Endometrial microvascular endothelial cells (primary cell): ENCODE results near the gene CFAP410. TPM values are rescaled to one million over a fixed set of nuclear protein-coding genes. Genes with fewer than 3 reads are reported as not detected.

Source experiments
- in situ Hi-C: cut with HindIII; loops from 2 replicates; pipeline ENCODE4 v1.10.0; 2017; ENCODE audit warnings: low sequenced_read_pairs, low pct_unique_long_range_greater_than_20kb; ENCODE audit errors: inconsistent ontology term
- total RNA-seq: library from RNA; depleted of rRNA; stranded (reverse); fragments of >200 nt; gene quantifications from one replicate; pipeline ENCODE4 v1.2.3, GENCODE V29; 2015; ENCODE audit errors: inconsistent ontology term

CFAP410 gene
- total RNA-seq, 1 donor from 2014 or later, result 5.6 TPM

DNA sequence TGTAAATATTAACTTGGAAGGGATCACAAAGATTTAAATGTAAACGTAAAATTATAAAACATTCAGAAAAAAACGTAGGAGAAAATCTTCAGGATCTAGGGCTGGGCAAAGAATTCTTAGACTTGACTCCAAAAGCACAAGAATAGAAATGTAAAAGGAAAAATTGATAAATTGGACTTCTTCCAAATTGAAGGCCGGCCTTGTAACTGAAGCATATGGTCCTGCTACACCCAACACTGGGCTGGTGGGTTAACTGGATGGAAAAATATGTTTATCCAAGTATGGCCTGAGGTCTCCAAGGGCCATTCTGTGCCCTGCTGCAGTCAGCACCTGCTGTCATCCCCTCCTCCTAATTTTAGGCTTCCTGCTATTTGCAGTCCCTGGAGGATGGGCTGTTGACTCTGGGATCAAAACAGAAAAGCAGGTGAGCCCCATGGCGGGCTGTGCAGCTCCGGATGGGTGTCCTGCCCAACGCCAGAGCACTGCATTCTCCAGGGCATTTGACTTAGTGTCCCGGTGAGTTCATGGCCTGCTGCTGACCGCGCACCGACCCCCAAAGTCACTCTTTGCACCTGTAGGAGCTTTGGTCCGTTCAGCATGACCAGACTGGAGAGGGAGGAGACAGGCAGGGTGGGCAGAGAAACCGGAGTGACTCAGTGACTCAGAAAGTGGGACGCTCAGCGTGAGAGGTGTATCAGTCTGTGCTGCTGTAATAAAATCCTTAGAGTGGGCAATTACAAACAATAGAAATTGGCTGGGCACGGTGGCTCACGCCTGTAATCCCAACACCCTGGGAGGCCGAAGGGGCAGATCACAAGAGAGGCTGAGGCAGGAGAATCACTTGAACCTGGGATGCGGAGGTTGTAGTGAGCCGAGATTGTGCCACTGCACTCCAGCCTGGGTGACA lies 59.6 kb downstream of the CFAP410 start:
- in situ Hi-C loops, result no loop called here

Other genes starting within 250 kb of the CFAP410 start
- gene PWP2, start 232.0 kb downstream of the CFAP410 start, total RNA-seq, result 20.0 TPM
- 13.8 TPM for gene GATD3, start 205.7 kb downstream of the CFAP410 start, total RNA-seq
- under 0.01 TPM for gene ICOSLG, start 98.4 kb downstream of the CFAP410 start, total RNA-seq
- not detected for gene DNMT3L, start 77.5 kb downstream of the CFAP410 start, total RNA-seq
- gene AIRE, start 53.5 kb downstream of the CFAP410 start, total RNA-seq, result not detected
- gene PFKL, start 39.3 kb downstream of the CFAP410 start, total RNA-seq, result 154 TPM
- gene TRPM2, start 14.2 kb upstream of the CFAP410 start, total RNA-seq, result 19.0 TPM
- gene LRRC3, start 116.1 kb upstream of the CFAP410 start, total RNA-seq, result 3.9 TPM
- not detected for gene KRTAP10-1, start 200.8 kb upstream of the CFAP410 start, total RNA-seq
- not detected for gene KRTAP10-2, start 212.1 kb upstream of the CFAP410 start, total RNA-seq
- gene KRTAP10-3, start 219.4 kb upstream of the CFAP410 start, total RNA-seq, result not detected
- not detected for gene KRTAP10-4, start 234.3 kb upstream of the CFAP410 start, total RNA-seq
- not detected for gene KRTAP10-5, start 241.2 kb upstream of the CFAP410 start, total RNA-seq